NCI-H2196 (cell line): ENCODE data around the gene AKAP13.
"Not testable (repeated sequence)": the region's sequence is repeated elsewhere in the genome, so short reads cannot be mapped to it uniquely, and the experiment has no call there.

ENCODE experiments used
- DNase-seq: peaks from one replicate; lab custom pipeline; 2025; ENCODE audit not compliant: unreplicated experiment; lab: John Stamatoyannopoulos, UW

The AKAP13 gene

GRCh38 chr15:85649372-85649771 is 269.0 kb downstream of the AKAP13 start:
- DNase-seq: no peak

DNA sequence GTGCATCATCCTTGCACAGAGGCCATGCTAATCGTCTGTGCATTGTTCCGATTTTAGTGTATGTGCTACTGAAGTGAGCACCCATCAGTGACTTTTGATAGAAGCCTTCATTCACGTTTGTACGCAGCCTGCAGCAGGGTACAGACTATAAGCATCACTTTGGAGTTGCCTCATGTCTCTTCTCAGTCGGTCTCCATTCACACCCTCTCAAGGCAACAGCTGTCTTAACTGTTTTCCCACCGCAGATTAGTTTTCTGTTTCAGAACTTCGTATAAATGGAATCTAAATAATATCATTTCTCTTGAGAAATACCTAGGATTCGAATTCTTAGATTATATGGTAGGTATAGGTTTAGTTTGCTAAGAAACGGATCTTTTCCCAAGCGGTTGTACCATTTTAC is 271.1 kb downstream of the AKAP13 start:
- DNase-seq: no peak

- DNase-seq: no peak
Observed at GRCh38 chr15:85652457-85652856, 272.1 kb downstream of the AKAP13 start.

GRCh38 chr15:85657132-85657531 is 276.7 kb downstream of the AKAP13 start:
- no peak for DNase-seq

GRCh38 chr15:85658816-85659215 is 278.4 kb downstream of the AKAP13 start:
- DNase-seq: no peak

- DNase-seq: no peak
Observed at GRCh38 chr15:85661859-85662258, 281.5 kb downstream of the AKAP13 start.

DNA sequence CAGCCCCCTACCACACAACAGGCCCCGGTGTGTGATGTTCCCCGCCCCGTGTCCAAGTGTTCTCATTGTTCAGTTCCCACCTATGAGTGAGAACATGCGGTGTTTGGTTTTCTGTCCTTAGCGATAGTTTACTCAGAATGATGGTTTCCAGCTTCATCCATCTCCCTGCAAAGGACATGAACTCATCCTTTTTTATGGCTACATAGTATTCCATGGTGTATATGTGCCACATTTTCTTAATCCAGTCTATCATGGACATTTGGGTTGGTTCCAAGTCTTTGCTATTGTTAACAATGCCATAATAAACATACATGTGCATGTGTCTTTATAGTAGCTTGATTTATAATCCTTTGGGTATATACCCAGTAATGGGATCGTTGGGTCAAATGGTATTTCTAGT is 285.3 kb downstream of the AKAP13 start:
- DNase-seq: not testable (repeated sequence)

DNA sequence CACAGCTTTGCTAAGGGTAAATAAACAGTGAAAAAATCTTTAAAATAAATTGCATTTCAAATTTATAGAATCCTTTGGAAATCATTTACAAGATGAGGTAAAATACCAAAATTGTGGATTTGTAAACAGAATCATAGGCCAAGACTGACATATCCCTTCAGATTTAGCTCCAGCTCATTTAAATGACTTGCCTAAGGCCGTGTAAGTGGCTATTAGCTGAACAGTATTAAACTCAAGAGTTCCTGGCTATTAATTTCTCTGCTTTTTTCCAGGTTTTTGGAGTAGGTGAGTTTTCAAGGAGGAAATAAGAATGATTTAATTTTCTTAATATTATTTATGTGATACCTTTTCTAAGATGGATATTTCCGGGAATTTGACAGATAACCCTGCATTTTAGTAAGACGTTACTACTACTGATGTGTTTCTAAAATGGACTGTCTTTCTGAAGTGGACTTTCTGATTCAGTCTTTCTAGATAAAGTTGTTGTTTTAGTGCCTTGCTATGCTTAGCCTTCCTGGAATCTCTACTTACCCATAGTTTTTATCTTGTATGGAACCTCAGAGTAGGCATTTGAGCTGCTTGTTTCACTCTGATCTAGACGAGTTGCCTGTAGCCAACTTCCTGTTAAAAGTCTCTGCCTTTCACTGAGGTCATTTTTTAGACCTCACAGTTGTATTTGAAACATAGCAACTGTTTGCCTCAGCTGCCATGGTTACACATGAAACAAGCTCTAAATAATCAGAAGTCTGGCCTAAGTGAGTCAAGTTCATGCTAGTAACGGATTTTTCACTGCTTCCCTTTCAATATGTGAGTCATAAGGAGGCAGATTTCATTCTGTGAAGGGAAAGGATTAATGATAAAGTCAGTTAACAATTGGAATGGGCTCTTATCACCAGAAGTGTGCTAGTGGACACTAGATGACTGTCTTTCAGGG is 287.4 kb downstream of the AKAP13 start:
- peak; percentile 22 for DNase-seq

DNA sequence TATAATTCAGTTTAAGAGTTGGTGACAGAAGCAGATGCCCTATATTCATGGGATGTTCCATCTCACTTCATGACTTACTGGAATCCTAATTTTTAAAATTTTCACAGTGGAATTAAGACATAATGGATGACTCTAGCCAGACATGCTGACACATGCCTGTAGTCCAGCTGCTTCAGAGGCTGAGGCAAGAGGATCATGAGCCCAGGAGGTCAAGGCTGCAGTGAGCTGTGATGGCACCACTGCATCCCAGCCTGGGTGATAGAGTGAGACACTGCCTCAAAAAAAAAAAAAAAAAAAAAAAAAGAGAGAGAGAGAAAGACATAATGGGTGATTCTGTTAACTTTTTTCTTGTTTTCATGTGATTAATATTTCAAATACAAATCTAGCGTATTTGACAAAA is 290.8 kb downstream of the AKAP13 start:
- no peak for DNase-seq

DNA sequence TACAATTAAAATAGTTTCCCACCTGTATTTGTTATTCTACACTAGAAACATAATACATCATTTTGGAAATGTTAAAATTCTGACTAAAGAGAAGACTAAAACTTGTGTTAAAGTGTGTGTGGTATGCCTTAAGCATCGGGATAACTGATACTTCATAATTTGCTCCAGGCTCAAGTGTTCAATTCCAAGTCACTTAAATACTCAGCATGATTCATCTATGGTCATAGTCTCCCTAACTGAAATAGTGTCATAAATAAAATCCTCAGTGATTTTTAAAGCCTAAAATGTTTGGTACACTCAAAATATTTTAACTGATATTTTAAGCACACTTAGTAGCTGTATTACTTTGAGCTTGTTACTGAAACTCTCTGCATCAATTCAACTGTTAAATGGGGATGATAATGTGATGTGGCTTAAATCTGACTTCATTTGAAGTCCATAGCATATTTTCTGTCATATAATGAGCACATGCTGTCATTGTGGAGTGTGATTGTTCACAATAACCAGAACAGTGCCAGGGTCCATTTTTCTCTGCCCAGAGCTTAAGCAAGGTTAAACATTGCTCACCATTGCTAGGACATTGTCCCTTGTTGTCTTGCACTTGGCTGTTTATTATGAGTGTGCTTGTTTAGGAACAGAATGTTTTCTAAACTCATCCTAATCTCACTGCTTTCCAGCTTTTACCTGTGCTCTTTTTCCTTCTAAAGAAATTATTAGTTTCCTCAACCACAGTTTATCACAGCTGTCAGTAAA is 292.1 kb downstream of the AKAP13 start:
- no peak for DNase-seq

DNA sequence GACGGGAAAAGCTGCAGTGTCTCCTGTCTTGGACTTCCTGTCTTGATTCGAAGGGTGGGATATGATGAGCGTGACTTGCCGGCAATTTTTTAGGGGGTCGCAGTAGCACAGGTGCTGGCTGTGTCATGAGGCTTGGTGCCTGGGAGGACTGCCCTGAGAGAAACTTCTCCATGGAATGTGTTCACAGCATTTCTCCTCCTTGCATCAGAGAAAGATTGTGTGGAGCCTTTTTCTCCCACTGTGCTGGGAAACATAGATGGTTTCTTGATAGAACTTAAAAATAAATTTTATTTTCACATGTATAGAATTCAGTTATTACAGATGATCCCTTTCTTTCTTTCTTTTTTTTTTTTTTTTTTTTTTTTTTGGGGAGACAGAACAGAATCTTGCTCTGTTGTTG is 292.9 kb downstream of the AKAP13 start:
- DNase-seq: no peak

- no peak for DNase-seq
Observed at GRCh38 chr15:85676342-85677098, 296.1 kb downstream of the AKAP13 start.

DNA sequence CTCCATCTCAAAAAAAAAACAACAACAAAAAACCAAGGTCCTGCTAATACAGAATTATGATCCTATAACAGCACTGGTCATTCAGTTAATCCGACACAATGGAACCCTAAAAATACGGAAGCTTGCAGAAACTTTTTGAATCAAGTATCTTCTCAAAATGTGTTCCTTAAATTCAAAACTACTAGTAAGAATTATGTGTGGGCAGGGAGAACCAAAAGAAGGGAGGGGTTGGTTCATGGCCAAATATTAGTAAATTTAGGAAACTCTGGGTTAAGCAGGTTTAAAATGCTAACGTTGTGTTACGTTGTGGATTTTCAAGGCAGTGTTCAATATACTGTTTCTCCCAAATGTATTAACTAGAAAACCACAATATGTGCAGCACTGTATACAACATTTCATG is 298.8 kb downstream of the AKAP13 start:
- no peak for DNase-seq

- no peak for DNase-seq
Observed at GRCh38 chr15:85681386-85681785, 301.0 kb downstream of the AKAP13 start.

DNA sequence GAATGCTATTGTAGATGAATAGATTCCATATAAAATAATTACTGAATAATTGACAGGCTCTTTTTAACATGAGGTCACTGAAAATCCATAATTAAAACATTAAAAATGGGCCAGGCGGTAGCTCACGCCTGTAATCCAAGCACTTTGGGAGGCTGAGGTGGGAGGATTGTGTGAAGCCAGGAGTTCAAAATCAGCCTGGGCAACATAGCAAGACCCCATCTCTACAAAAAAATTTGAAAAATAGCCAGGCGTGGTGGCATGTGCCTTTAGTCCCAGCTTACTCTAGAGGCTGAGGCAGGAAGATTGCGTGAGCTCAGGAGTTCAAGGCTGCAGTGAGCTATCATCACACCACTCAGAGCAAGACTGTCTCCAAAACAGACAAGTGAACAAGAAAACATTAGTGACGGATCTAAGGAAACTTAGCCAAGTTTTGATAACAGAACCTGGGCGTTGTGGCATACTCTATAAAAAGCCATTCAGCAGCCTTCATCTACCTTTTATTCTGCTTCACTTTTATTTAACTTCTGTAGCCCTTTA is 303.8 kb downstream of the AKAP13 start:
- no peak for DNase-seq

- DNase-seq: no peak
Observed at GRCh38 chr15:85685356-85685755, 305.0 kb downstream of the AKAP13 start.

- no peak for DNase-seq
Observed at GRCh38 chr15:85687329-85687728, 306.9 kb downstream of the AKAP13 start.

- DNase-seq: no peak
Observed at GRCh38 chr15:85688711-85689110, 308.3 kb downstream of the AKAP13 start.

DNA sequence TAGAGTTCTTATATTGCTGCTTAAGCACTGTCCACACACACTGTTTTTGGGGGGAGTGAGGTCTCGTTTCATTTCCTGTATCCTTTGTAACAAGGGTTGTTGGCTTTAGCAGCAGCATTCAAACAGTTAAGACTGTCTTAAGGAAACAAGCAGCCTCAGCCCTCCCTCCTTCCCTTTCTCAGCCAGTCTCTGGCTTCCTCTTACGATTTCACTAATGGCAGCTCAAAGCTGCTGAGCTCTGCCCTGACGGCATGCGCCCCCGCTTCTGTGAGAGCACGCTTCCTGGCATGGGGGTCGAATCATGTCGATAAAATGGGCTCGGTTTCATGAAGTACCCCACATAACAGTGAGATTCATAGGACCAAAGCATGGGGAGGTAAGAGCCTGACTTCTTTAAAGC is 309.3 kb downstream of the AKAP13 start:
- no peak for DNase-seq

GRCh38 chr15:85690561-85691231 is 310.3 kb downstream of the AKAP13 start:
- no peak for DNase-seq
